ENCODE measurements around the gene PIEZO1.

- TF ChIP-seq POLR2A (IDR thresholded peaks at IDR 0.05; ENCODE audit: low read depth, low read length) (no peak), POLR2AphosphoS5 (IDR thresholded peaks at IDR 0.05; ENCODE audit: low read depth, low read length) (no peak), POU2F2 (IDR thresholded peaks at IDR 0.05; ENCODE audit: low read depth, low read length) (no peak), TAF1 (IDR thresholded peaks at IDR 0.05; ENCODE audit: low read depth, low read length) (no peak), SPI1 (IDR thresholded peaks at IDR 0.05; ENCODE audit: low read depth, low read length) (no peak)
Measured at GRCh38 chr16:88724855-88725555, 60.0 kb downstream of the PIEZO1 start.
